K562 (cell line): ENCODE results near the gene GJC2.

ENCODE experiments used
- CBX3 ChIP-seq, 2 experiments: IDR thresholded peaks; 1 replicate in 1 of 2; 2 replicates in 1 of 2; pipeline ENCODE4 v1.6.1; 2012; ENCODE audit warnings: inconsistent platforms in 2 of 2, low read length in 2 of 2, borderline replicate concordance in 1 of 2, control low read depth in 1 of 2
- CEBPZ ChIP-seq: fragments of 150-350 bp; IDR thresholded peaks from 2 replicates; pipeline ENCODE4 v1.6.1; 2014; ENCODE audit warnings: low read depth, mild to moderate bottlenecking, low read length, borderline replicate concordance
- CHD1 ChIP-seq: fragments of 200-600 bp; sonication (generic); IDR thresholded peaks from one replicate; pipeline ENCODE4 v1.6.1; 2012; ENCODE audit warnings: mild to moderate bottlenecking, moderate library complexity, low read length, inconsistent platforms
- KAT7 ChIP-seq: sonication (generic); formaldehyde crosslinking; IDR thresholded peaks from 2 replicates; pipeline ENCODE4 v1.8.0; 2022; ENCODE audit warnings: missing genetic modification reagents, mild to moderate bottlenecking, borderline replicate concordance
- MAZ ChIP-seq, 2 experiments: fragments of 450-650 bp in 1 of 2; sonication (generic) in 1 of 2; formaldehyde crosslinking; IDR thresholded peaks in 1 of 2; conservative IDR thresholded peaks in 1 of 2; 2 replicates each; pipeline versions ENCODE4 v1.4.0 to v1.5.0; 2020; ENCODE audit warnings: mild to moderate bottlenecking in 1 of 2, missing genetic modification reagents in 1 of 2
- PRPF4 ChIP-seq: fragments of 200-400 bp; formaldehyde crosslinking; IDR thresholded peaks from one replicate; pipeline ENCODE4 v1.6.1; 2017; ENCODE audit warnings: low read length, low read depth, mild to moderate bottlenecking; ENCODE audit not compliant: insufficient read depth, poor library complexity, severe bottlenecking
- UBTF ChIP-seq, 2 experiments: IDR thresholded peaks; 2 replicates each; pipeline ENCODE4 v1.6.1; 2012; ENCODE audit warnings: improper control_type of control experiment in 2 of 2, low read depth in 2 of 2, low read length in 2 of 2, borderline replicate concordance in 1 of 2
- ZBTB43 ChIP-seq: sonication (generic); formaldehyde crosslinking; IDR thresholded peaks from 2 replicates; pipeline ENCODE4 v1.8.0; 2023; ENCODE audit warnings: mild to moderate bottlenecking, missing genetic modification reagents
- ZNF639 ChIP-seq, 2 experiments: fragments of 200-800 bp in 1 of 2; sonication (Bioruptor generic) in 1 of 2; sonication (generic) in 1 of 2; formaldehyde crosslinking in 1 of 2; IDR thresholded peaks in 1 of 2; conservative IDR thresholded peaks in 1 of 2; 2 replicates each; pipeline versions ENCODE4 v1.5.0 to v1.6.1; 2016 to 2020; ENCODE audit warnings: missing compliant biosample characterization in 1 of 2, missing genetic modification characterization in 1 of 2, missing genetic modification reagents in 1 of 2
- TF ChIP-seq, protein P1 (sequence below): fragments of 250-450 bp; sonication (Bioruptor Pico); IDR thresholded peaks from 2 replicates; pipeline ENCODE4 v1.8.0; 2021; ENCODE audit warnings: moderate library complexity, mild to moderate bottlenecking, inconsistent platforms

GRCh38 chr1:228105996-228106799 is 43.5 kb upstream of the GJC2 start:
- TF ChIP-seq ZNF639 (CRISPR knock-in tag; conservative IDR thresholded peaks at IDR 0.05 in 1 of 2, IDR thresholded peaks at IDR 0.05 in 1 of 2) (no peak), CHD1 (no peak), PRPF4 (no peak), CBX3 (IDR thresholded peaks at IDR 0.05; ENCODE audit: borderline replicate concordance in 1 of 2, low read length in 2 of 2) (no peak), KAT7 (CRISPR knock-in tag) (no peak), ZBTB43 (no peak), MAZ (CRISPR knock-in tag; conservative IDR thresholded peaks at IDR 0.05 in 1 of 2, IDR thresholded peaks at IDR 0.05 in 1 of 2) (no peak), CEBPZ (no peak), UBTF (IDR thresholded peaks at IDR 0.05; ENCODE audit: borderline replicate concordance in 1 of 2, low read depth in 2 of 2, low read length in 2 of 2) (no peak)
- TF ChIP-seq, protein P1, sequence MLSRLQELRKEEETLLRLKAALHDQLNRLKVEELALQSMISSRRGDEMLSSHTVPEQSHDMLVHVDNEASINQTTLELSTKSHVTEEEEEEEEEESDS (CRISPR knock-in tag) = no peak
